ENCODE data around the gene SYT17. TPM values are rescaled to one million over a fixed set of nuclear protein-coding genes. Genes with fewer than 3 reads are reported as not detected.
"Not testable (repeated sequence)": the region's sequence is repeated elsewhere in the genome, so short reads cannot be mapped to it uniquely, and the experiment has no call there.

The SYT17 gene
- polyA plus RNA-seq, 1 donor = 6.0 TPM

GRCh38 chr16:19174478-19174877, 6.4 kb downstream of the SYT17 start:
- DNase-seq = no peak

GRCh38 chr16:19175492-19176262, 7.6 kb downstream of the SYT17 start:
- no peak for DNase-seq

- DNase-seq = no peak
Observed at GRCh38 chr16:19177111-19177739, 9.2 kb downstream of the SYT17 start.

GRCh38 chr16:19179546-19180490, 11.8 kb downstream of the SYT17 start:
- DNase-seq = peak; percentile 40

GRCh38 chr16:19180741-19181140, 12.7 kb downstream of the SYT17 start:
- no peak for DNase-seq

- DNase-seq = no peak
Observed at GRCh38 chr16:19182481-19182880, 14.4 kb downstream of the SYT17 start.

GRCh38 chr16:19183187-19183586, 15.1 kb downstream of the SYT17 start:
- no peak for DNase-seq

- DNase-seq = no peak
Observed at GRCh38 chr16:19184823-19185509, 16.9 kb downstream of the SYT17 start.

- no peak for DNase-seq
Observed at GRCh38 chr16:19185510-19185851, 17.4 kb downstream of the SYT17 start.

GRCh38 chr16:19186408-19186807, 18.4 kb downstream of the SYT17 start:
- DNase-seq = no peak

- DNase-seq = not testable (repeated sequence)
Observed at GRCh38 chr16:19187961-19188360, 19.9 kb downstream of the SYT17 start.

GRCh38 chr16:19188406-19188805, 20.4 kb downstream of the SYT17 start:
- DNase-seq = no peak

- DNase-seq = no peak
Observed at GRCh38 chr16:19192865-19193264, 24.8 kb downstream of the SYT17 start.

- no peak for DNase-seq
Observed at GRCh38 chr16:19196871-19197270, 28.8 kb downstream of the SYT17 start.

- DNase-seq = no peak
Observed at GRCh38 chr16:19203374-19203966, 35.4 kb downstream of the SYT17 start.

GRCh38 chr16:19210280-19210924, 42.4 kb downstream of the SYT17 start:
- DNase-seq = no peak

- DNase-seq = no peak
Observed at GRCh38 chr16:19210968-19211367, 42.9 kb downstream of the SYT17 start.

- DNase-seq = no peak
Observed at GRCh38 chr16:19212059-19212458, 44.0 kb downstream of the SYT17 start.

GRCh38 chr16:19213885-19214284, 45.8 kb downstream of the SYT17 start:
- DNase-seq = no peak

- DNase-seq = no peak
Observed at GRCh38 chr16:19215705-19216104, 47.7 kb downstream of the SYT17 start.

- no peak for DNase-seq
Observed at GRCh38 chr16:19218581-19218980, 50.5 kb downstream of the SYT17 start.

GRCh38 chr16:19219836-19220235, 51.8 kb downstream of the SYT17 start:
- DNase-seq = no peak

All from hindlimb muscle (tissue), 1 donor.